GM18508 (cell line): ENCODE results near the gene CACNB2.

ENCODE experiments used
- ATAC-seq: cut with Tn5 transposase; IDR thresholded peaks from one replicate; pipeline ENCODE4 v1.9.1; 2021; ENCODE audit warnings: moderate number of reproducible peaks; ENCODE audit not compliant: insufficient read depth, unreplicated experiment

CACNB2 gene

GRCh38 chr10:18268005-18268404, 127.8 kb downstream of the CACNB2 start:
- no peak for ATAC-seq

GRCh38 chr10:18271491-18271890, 131.3 kb downstream of the CACNB2 start:
- no peak for ATAC-seq

GRCh38 chr10:18273039-18273438, 132.8 kb downstream of the CACNB2 start:
- no peak for ATAC-seq

GRCh38 chr10:18278181-18278580, 138.0 kb downstream of the CACNB2 start:
- no peak for ATAC-seq

GRCh38 chr10:18279173-18279572, 138.9 kb downstream of the CACNB2 start:
- ATAC-seq: no peak

- no peak for ATAC-seq
Observed at GRCh38 chr10:18282094-18282493, 141.9 kb downstream of the CACNB2 start.

- ATAC-seq: no peak
Observed at GRCh38 chr10:18290651-18291313, 150.6 kb downstream of the CACNB2 start.

- ATAC-seq: no peak
Observed at GRCh38 chr10:18293536-18294510, 153.6 kb downstream of the CACNB2 start.

GRCh38 chr10:18294633-18295032, 154.4 kb downstream of the CACNB2 start:
- no peak for ATAC-seq

- no peak for ATAC-seq
Observed at GRCh38 chr10:18297659-18298058, 157.4 kb downstream of the CACNB2 start.

- ATAC-seq: no peak
Observed at GRCh38 chr10:18298256-18298655, 158.0 kb downstream of the CACNB2 start.

GRCh38 chr10:18303851-18304801, 163.9 kb downstream of the CACNB2 start:
- no peak for ATAC-seq

GRCh38 chr10:18306031-18306430, 165.8 kb downstream of the CACNB2 start:
- no peak for ATAC-seq

- ATAC-seq: no peak
Observed at GRCh38 chr10:18308600-18308999, 168.4 kb downstream of the CACNB2 start.

GRCh38 chr10:18310761-18311160, 170.5 kb downstream of the CACNB2 start:
- no peak for ATAC-seq

GRCh38 chr10:18312374-18313139, 172.3 kb downstream of the CACNB2 start:
- ATAC-seq: peak; percentile 96

- no peak for ATAC-seq
Observed at GRCh38 chr10:18313140-18313530, 172.9 kb downstream of the CACNB2 start.

GRCh38 chr10:18313626-18314025, 173.4 kb downstream of the CACNB2 start:
- ATAC-seq: no peak

GRCh38 chr10:18319628-18320027, 179.4 kb downstream of the CACNB2 start:
- ATAC-seq: no peak

- ATAC-seq: no peak
Observed at GRCh38 chr10:18321371-18321770, 181.1 kb downstream of the CACNB2 start.
